Breast epithelium (tissue), 3 donors: ENCODE results near the gene PCGF1.

Source experiments
- CTCF ChIP-seq, 3 donors: fragments of 450-650 bp; IDR thresholded peaks; one replicate each; pipeline ENCODE4 v1.5.1; 2016 to 2017; ENCODE audit warnings: antibody characterized with exemption in 3 of 3, mild to moderate bottlenecking in 3 of 3, moderate library complexity in 3 of 3
- POLR2A ChIP-seq: fragments of 450-650 bp; IDR thresholded peaks from one replicate; pipeline ENCODE4 v1.6.1; 2016; ENCODE audit warnings: antibody characterized with exemption, mild to moderate bottlenecking, moderate library complexity
- POLR2AphosphoS5 ChIP-seq, 3 donors: sonication (generic); formaldehyde crosslinking; IDR thresholded peaks; one replicate each; pipeline ENCODE4 v1.6.1; 2017; ENCODE audit warnings: antibody characterized with exemption in 3 of 3

DNA sequence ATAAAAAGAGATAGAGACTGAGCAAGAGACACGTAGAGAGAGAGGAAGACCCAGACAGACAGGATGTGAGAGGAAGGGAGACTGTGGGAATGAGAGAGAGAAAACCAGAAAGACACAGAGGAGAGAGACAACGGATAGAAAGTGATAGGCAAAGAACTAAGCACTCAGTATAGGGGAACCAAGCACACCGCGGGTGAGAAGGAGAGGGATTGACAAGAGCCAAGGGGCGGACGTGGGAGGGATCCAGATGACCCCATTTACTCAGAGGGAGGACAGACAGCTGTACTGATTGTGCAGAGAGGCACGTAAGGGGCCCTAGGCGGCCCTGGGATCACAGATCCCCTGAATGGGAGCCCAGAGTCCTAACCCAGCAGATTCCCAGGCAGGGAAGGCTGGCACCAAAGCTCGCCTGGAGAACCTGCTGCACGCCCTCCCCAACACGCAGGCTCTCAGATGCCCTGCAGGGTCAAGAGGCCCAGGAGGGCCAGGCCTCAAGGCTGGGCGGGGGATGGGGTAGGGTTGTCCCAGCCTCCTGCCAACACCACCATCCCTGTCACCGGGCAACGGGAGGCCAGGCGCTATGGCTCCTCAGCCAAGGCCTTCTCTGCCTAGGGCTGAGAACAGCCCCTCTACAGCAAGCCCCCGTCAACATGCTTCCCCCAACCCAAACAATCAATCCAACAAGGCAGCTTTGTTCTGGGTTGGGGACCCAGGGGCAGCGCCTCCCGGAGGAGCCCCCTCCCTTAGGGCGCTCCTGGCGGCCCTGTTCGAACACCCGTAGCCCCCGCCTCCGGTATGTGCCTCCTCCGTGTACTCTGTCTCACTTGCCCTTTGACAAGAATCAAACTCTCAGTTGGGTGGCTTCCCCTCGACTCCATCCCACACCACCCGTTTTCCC, 45.7 kb upstream of the PCGF1 start:
- no peak for TF ChIP-seq POLR2A
- TF ChIP-seq CTCF (IDR thresholded peaks at IDR 0.05): no peak
- TF ChIP-seq POLR2AphosphoS5 (IDR thresholded peaks at IDR 0.05): no peak
